RCC 7860 (cell line): ENCODE measurements around the gene DNMT3L.
"Not testable (repeated sequence)": the region's sequence is repeated elsewhere in the genome, so short reads cannot be mapped to it uniquely, and the experiment has no call there.

Source experiments
- DNase-seq: peaks from one replicate; pipeline ENCODE4 v3.0.0-alpha.2; 2015; ENCODE audit warnings: low spot score
- FAIRE-seq: peaks from 2 replicates; lab custom pipeline; 2012; peaks lifted over from hg19 to GRCh38; lab: Jason Lieb, UNC

DNMT3L gene

DNA sequence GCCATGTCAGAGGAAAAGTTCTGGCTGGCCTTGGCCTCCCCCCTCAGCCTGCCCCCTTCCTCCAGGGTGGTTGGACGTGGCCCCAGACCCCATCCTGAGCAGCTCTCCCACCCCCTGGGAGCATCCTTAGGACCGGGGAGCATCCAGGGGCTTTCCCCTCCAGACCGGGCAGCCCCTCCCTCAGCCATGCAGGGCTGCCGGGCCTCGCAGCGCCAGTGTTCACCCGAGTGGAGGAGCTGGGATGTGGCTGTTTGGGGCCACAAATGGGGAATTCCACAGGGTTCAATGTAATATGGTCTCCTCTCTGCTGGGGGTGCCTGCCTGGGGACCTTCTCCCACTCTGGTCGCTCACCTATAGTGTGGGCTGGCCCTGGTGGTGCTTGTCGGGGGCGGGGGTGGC, 33.9 kb upstream of the DNMT3L start:
- DNase-seq (no peak), FAIRE-seq (no peak)

DNA sequence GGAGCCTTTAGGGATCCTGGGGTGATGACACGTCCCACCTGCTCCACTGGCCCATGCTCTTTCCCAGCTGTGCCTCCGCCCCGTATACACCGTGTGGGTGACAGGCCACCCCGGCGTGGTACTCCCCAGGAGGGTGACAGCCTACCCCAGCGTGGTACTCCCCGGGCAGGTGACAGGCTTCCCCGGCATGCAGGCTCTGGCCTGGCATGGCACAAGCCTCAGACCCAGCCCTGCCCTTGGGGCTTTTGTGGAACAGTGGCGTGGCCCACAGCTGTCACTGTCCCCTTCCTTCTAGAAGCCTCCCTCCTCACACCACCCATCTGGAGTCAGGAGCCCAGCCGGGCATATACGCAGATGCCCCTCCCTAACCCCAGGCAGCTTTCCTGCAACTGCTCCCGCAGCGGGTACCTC, 33.5 kb upstream of the DNMT3L start:
- FAIRE-seq, result no peak
- DNase-seq, result no peak

DNA sequence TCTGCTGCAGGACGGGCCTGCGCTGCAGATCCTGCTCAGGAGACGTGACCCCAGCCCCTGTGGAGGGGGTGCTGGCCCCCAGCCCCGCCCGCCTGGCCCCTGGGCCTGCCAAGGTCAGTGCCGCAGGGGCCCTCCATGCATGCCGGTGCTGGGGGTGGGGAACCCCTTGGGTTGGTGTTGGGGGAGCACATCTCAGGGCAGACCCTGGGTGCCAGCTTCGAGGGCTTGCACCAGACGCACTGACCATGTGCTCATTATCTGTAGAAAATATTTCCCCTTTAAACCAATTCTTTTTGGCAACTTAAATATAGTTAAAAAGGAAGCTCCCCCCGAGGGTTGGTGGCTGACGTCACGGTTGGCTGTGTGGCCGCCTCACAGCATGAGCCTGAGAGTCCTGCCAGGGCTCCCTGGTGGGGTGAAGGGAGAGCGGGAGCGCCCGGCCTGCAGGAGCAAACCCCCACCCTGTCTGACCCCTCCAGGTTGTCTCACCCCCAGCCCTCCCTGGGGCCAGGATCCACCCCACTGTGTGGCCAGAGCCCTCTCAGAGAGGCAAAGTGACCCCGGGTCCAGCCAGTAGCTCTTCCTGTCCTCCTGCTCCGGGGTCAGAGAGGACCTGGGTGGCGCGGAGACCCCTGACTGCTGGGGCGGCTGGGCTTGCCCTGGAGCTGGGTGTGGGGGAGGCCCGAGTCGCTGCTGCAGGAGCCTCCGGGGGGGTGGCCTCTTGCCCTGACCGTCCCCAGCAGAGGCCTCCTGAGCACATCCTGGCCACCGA, 32.9 kb upstream of the DNMT3L start:
- FAIRE-seq (no peak), DNase-seq (no peak)

DNA sequence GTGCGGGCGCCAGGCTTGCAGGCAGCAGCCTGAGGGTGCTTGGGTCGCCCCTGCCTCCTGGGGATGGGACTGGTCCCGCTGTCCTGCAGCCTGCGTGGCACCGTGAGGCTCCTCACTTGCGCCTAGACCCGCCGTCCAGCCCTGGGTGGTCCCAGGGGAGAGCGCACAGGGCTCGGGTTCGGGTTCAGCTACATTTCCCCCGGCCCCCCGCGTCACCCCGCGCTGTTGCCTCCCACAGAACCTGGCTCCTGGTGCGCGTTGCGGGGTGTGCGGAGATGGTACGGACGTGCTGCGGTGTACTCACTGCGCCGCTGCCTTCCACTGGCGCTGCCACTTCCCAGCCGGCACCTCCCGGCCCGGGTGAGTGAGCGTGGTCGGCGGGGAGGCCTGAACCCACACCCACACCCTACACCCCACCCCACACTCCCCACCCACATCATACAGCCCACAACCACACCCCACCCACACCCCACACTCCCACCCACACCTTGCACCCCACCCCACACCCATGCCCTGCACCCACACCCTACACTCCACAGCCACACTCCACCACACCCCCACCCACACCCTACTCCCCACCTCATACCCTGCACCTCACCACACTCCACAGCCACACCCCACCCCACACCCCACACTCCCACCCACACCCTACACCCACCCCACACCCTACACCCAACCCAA, 32.0 kb upstream of the DNMT3L start:
- DNase-seq (no peak), FAIRE-seq (no peak)

DNA sequence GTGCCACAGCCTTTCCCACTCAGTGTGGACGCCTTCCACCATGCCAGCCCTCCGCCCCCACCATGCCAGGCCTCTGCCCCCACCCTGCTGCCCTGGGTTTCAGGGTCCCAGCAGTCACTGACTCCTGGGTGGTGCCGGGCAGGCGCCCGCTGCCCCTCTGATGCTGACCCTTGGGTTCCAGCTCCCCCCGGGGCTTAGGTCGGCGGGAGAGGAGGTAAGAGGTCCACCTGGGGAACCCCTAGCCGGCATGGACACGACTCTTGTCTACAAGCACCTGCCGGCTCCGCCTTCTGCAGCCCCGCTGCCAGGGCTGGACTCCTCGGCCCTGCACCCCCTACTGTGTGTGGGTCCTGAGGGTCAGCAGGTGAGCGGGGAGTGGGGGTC, 31.1 kb upstream of the DNMT3L start:
- DNase-seq, result no peak
- FAIRE-seq, result no peak

DNA sequence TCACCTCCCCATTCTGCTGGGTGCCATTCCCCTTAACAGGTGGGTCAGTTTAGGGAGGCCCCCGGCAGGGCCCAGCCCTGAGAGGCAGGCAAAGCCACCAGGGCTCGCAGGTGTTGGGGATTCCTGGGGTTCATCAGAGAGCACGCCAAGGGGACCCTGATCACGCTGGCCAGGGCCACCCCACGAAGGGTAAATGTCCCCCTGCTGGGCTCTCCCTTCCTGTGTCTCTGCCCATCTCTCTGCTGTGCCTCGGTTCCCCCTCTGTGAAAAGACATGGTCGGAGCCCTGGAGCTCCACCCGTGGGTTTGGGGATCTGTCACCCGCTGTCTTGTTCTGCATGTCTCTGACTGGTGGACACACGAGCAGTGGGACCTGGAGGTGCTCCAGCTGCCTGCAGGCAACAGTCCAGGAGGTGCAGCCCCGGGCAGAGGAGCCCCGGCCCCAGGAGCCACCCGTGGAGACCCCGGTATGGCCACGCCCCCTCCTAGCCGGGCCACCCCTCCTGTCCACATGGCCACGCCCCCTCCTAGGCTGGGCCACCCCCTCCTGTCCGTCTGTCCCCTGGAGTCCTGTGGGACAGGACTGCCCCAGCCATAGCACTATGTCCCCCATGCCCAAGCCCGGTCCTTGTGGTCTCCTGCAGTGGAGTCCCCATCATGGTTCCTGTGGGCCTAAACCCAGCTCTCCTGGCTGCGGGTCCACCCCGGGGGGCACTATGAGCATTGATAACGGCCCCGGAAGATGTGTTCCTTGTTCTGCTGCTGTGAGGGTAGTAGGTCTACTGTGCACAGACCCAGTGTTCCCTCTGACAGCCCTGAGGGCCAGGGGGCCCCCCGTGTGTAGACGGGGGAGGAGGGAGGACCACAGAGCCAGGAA, 30.5 kb upstream of the DNMT3L start:
- no peak for DNase-seq
- FAIRE-seq, result no peak

DNA sequence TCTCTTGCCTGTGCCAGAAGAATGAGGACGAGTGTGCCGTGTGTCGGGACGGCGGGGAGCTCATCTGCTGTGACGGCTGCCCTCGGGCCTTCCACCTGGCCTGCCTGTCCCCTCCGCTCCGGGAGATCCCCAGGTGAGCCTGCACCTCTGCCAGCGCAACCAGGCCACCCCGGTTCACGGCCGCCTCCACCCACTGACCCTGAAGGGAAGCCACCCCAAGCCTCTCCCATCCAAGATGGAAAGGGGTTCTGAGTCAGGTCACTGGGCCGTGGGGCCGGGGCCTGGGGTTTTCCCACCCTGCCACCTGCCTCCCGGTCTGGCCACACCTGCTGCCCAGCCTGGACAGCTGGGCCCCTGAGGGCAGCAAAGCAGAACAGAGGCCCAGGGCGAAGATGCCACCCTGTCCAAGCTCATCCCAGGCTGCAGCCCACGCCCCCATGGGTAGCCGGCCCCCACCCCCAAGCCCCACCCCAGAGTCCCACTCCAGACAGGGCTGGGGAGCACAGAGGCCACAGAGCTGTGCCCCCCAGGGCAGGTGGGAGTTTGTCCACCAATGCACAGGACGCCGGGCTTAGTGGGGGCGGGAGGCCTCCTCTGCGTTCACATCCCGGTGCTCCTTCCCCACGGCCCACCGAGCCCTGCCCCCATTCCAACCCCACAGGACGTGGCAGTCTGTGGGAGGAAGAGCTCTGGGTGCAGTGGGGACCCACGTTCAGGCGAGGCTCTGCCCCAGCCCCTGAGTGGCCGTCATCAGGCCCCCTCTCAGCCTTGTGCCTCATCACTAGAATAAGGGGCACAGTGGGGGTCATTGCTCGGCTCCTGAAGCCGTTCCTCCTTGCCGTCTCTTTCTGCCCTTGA, 29.6 kb upstream of the DNMT3L start:
- DNase-seq, result no peak
- no peak for FAIRE-seq

DNA sequence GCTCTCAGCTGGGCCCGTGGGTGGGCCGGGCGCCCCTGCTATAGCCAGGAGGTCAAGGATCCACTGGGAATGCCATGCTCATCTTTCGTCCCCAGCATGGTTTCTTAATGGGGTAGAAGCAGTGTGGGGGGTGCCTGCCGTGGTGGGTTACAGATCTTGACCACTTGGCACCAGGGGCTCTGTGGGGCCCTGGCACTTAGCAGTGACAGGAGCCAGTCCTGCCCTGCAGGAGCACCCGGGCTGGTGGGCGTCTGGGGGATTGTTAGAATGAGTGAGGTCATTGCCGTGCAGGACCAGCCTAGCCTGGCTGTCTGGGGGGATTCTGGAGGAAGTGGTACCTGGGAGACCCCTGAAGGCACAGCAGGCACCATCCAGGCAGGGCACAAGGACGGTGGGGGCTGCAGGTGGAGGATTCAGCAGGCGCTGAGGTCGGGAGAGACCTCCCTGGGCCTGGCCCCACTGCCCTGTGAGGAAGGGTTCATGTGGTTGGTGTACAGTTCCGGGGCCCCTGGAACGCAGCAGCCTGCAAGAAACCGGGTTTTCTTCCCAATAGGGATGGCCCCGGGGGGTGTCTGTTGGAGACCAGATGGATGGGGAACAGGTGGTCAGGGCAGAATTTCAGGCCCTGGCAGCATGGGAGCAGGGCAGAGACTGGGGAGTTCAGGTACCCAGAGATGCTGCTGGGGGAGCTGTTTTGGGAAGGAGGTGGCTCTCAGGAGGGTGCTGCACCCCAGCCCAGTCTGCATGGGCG, 28.8 kb upstream of the DNMT3L start:
- no peak for DNase-seq
- FAIRE-seq, result no peak

DNA sequence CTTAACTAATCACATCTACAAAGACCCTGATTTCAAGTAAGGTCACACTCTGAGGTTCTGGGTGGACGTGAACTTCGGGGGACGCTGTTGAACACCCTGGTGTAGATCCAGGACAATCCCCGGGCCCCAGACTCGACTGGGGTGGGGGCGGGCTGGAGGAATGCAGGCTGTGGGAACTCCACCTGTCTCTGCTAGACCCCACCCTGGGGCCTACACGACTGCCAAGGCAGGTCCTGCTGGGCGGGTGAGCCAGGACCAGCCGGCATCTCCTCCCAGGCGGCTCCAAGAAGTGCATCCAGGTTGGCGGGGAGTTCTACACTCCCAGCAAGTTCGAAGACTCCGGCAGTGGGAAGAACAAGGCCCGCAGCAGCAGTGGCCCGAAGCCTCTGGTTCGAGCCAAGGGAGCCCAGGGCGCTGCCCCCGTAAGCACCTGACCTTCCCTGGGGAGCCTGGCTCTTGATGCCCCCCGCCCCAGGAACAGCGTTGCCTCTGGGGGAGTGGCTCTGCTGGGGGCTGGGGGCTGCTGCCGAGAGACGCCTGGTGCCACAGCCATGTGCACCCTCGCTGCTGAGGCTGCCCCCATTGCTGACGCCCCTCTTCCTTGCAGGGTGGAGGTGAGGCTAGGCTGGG, 27.8 kb upstream of the DNMT3L start:
- FAIRE-seq (no peak), DNase-seq (no peak)

DNA sequence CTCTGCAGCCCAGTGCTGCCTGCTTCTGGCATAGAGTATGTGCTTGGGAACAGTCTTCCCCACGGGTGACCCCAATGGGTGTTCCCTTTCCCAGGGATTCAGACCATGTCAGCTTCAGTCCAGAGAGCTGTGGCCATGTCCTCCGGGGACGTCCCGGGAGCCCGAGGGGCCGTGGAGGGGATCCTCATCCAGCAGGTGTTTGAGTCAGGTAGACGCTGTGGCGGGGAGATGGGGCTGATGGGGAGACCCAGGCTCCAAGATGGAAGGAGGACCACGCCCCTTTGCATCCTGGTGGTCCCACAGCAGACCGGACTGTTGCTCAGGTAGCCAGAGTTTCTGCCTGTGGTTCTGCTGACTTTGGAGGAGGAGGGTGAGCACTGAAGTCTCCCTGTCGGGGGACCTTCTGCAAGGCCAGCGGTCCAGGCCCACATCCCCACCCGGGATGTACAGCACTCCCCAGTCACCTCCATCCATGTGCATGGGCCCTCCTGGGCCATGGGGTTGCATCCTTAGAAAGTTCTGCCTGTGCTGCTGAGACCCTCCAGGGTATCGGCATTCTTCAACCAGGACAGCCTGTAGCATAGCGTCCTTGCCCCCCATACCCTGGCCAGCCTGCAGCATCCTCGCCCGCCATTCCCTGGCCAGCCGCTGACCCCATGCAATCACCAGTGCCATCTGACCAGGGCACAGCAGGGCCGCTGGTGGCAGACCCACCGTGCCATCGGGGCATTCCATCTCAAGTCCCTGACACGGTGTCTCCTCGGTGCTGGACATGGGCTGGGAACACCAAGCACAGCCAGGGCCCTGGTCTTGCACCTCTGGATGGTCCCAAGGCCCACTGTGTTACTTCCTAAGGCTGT, 26.8 kb upstream of the DNMT3L start:
- FAIRE-seq (no peak), DNase-seq (no peak)

DNA sequence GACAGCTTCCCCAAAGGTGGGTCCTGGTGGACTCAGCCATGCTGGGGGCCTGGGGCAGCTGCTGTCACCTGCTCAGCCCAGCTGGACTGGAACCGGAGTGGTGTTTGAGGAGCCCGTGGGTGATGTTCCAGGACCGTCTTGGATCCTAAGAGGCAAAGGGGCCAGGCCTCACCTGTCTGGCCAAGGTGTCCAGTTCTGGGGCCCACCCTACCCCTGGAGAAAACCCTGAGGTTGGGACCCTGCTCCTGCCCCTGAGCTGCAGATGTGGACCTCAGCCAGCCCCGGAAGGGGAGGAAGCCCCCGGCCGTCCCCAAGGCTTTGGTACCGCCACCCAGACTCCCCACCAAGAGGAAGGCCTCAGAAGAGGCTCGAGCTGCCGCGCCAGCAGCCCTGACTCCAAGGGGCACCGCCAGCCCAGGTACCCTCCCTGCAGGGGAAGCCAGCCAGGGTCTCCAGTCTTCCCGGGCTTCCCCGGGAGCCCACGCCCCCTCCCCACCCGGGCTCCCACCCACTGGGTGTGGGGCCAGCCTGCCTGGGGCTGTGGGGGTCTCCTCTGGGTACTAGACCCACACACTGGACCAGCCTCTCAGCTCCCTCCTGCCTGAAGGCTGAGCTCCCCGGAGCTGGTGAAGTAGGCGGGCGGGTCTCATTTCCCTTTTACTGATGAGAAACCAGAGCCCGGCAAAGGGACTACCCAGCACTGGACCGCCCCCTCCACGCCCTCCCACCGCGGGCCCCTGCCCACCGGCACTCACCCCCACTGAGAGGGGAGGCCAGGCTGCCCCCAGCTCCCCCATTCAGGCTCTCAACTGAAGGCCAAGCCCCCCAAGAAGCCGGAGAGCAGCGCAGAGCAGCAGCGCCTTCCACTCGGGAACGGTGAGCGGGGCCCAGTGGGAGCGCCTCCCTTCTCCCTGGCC, 25.3 kb upstream of the DNMT3L start:
- no peak for FAIRE-seq
- no peak for DNase-seq

DNA sequence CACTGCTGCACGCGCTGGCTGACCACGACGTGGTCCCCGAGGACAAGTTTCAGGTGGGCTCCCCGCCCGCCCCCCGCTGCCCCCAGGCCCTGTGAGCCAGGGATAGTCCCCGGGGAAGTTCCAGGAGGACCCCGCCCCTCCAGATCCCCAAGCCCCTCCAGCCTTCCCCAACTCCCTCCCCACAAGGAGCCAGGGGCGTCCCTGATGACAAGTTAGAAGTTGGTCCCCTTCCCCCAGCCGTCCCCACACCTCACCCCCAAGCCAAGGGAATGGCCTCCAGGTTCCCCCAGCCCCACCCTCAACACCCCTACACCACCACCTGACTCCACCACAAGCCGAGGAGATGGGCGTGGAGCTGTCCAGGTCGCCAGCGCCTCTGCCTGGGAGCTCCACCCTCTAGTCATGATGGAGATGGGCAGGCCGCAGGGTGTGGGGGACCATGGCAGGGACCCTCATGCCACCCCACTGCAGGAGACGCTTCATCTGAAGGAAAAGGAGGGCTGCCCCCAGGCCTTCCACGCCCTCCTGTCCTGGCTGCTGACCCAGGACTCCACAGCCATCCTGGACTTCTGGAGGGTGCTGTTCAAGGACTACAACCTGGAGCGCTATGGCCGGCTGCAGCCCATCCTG, 24.5 kb upstream of the DNMT3L start:
- no peak for DNase-seq
- FAIRE-seq, result no peak

DNA sequence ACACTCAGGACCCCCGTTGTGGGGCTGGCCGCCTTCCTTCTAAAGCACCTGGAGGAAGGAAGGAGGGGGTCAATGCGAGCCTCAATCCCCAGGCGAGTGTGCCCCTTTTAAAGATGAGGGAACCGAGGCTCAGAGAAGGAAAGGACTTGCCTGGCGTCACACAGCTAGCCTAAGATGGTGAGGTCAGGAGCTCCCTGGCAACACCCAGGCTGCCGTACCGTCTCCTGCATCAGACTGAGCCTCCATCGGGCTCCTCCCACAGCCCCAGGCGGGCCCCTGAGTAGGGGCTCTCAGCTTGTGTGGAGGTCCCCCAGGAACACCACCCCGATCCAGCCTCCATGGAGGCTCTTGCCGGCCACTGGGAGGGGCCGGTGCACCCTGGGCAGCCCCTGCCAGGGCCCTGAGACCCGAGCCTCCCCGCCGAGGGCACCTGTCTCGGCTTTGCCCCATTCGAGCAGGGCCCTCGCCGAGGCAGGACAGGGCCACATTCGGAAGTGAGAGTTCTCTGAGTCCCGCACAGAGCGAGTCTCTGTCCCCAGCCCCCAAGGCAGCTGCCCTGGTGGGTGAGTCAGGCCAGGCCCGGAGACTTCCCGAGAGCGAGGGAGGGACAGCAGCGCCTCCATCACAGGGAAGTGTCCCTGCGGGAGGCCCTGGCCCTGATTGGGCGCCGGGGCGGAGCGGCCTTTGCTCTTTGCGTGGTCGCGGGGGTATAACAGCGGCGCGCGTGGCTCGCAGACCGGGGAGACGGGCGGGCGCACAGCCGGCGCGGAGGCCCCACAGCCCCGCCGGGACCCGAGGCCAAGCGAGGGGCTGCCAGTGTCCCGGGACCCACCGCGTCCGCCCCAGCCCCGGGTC, 23.7 kb upstream of the DNMT3L start, which contains the start of gene AIRE:
TSS of gene AIRE (plus strand) at position 739 of the 855 bp plus-strand sequence. CDS start 131 bp downstream, outside the sequence.
- no peak for FAIRE-seq
- no peak for DNase-seq

DNA sequence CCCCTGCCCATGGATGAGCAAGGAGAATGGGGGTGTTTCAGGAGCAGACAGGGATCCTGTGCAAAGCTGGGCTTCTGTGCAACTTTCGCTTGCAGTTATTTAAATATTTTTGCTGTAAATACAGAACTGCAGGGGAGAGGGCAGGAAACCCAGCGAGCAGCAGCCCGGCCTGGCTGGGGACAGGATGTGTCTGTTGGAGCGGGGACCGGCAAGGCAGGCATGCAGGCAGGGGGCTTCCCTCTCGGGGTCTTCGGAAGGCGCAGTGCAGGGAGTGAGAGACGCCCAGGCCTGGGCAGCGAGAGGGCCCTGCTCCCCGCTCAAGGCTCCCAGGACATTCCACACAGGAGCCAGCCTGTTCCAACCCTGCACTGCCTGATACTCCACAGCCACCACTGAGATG, 22.3 kb upstream of the DNMT3L start:
- DNase-seq (no peak), FAIRE-seq (no peak)

DNA sequence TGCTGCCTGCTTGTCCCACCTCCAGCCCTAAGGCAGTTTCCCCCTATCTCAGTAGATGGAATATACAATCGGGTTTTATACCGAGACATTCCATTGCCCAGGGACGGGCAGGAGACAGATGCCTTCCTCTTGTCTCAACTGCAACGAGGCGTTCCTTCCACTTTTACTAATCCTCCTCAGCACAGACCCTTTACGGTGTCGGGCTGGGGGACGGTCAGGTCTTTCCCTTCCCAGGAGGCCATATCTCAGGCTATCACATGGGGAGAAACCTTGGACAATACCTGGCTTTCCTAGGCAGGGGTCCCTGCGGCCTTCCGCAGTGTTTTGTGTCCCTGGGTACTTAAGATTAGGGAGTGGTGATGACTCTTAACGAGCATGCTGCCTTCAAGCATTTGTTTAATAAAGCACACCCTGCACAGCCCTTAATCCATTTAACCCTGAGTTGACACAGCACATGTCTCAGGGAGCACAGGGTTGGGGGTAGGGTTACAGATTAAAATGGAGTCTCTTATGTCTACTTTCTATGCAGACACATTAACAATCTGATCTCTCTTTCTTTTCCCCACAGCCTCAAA, 21.6 kb upstream of the DNMT3L start:
- not testable (repeated sequence) for FAIRE-seq, DNase-seq

DNA sequence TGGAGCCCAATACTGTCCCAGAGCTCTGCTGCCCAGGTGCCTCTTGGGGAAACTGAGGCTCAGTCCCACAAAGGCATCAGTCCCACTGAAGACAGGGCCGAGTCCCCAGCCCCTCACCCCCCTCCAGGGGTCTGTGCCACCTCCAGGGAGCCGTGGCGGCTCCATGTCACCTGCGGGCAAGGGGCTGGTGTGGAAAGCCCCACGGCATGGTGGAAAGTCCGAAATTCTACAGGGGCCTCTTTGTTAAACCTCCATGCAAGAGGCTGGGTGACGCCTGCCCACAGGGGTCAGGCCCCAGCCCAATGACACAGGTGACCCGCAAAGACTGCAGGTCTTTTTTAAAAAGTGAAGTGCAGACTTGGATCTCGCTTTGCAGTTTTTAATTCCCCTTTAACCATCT, 20.7 kb upstream of the DNMT3L start:
- no peak for DNase-seq
- FAIRE-seq, result no peak
